Panc1 (cell line): ENCODE data around the gene IL36RN. TPM values are rescaled to one million over a fixed set of nuclear protein-coding genes. Genes with fewer than 3 reads are reported as not detected.

Experiments used
- ATAC-seq: fragments of 200-7000 bp; cut with Tn5 transposase; 2 replicates; pipeline ENCODE4 v1.9.1; 2020; ENCODE audit warnings: mild to moderate bottlenecking, moderate library complexity
- BruUV-seq: library from RNA; stranded (reverse); fragments of 400-500 nt; replicated peaks from 2 replicates; lab custom pipeline; 2021; lab: Mats Ljungman, UMichigan
- CTCF ChIA-PET: fragments of 300-600 bp; sonication (Branson Sonifier 250); formaldehyde crosslinking; loops from one replicate; lab custom pipeline; 2022; ENCODE audit warnings: antibody characterized with exemption; lab: Charles Lee
- POLR2A ChIA-PET: fragments of 300-600 bp; sonication (Branson Sonifier 250); formaldehyde crosslinking; loops from one replicate; lab custom pipeline; 2022; ENCODE audit warnings: antibody characterized with exemption; lab: Charles Lee
- DNase-seq: peaks from one replicate; pipeline ENCODE4 v3.0.0-alpha.2; 2010; ENCODE audit warnings: low read depth, low spot score
- H3K27ac ChIP-seq: 2 replicates; pipeline ENCODE4 v1.5.1; 2011; ENCODE audit warnings: mild to moderate bottlenecking, low read length, inconsistent platforms
- H3K27me3 ChIP-seq: fragments of 200-500 bp; sonication (Bioruptor generic); 2 replicates; pipeline ENCODE4 v1.6.0; 2014; ENCODE audit warnings: low read length, inconsistent platforms; ENCODE audit not compliant: control insufficient read depth, insufficient read depth
- H3K36me3 ChIP-seq: fragments of 200-500 bp; sonication (Bioruptor generic); 2 replicates; pipeline ENCODE4 v1.5.1; 2014; ENCODE audit warnings: inconsistent platforms, mild to moderate bottlenecking, low read length, moderate library complexity; ENCODE audit not compliant: control insufficient read depth, insufficient read depth
- H3K4me1 ChIP-seq: 2 replicates; pipeline ENCODE4 v1.5.1; 2011; ENCODE audit warnings: inconsistent platforms, mild to moderate bottlenecking, low read length, moderate library complexity; ENCODE audit not compliant: control insufficient read depth, insufficient read depth
- H3K4me3 ChIP-seq, 2 experiments: 2 replicates each; pipeline ENCODE4 v1.5.1; 2011 to 2012; ENCODE audit warnings: low read depth in 2 of 2, low read length in 2 of 2, mild to moderate bottlenecking in 2 of 2, inconsistent platforms in 1 of 2, moderate library complexity in 1 of 2
- H3K9me3 ChIP-seq: fragments of 200-500 bp; sonication (Bioruptor generic); 2 replicates; pipeline ENCODE4 v1.5.1; 2014; ENCODE audit warnings: low read depth, mild to moderate bottlenecking, inconsistent platforms, low read length, moderate library complexity; ENCODE audit not compliant: control insufficient read depth, insufficient read depth
- POLR2AphosphoS5 ChIP-seq: IDR thresholded peaks from 2 replicates; pipeline ENCODE4 v1.6.1; 2012; ENCODE audit warnings: mild to moderate bottlenecking, low read depth, low read length, moderate library complexity
- SIN3A ChIP-seq: IDR thresholded peaks from 2 replicates; pipeline ENCODE4 v1.6.1; 2012; ENCODE audit warnings: low read depth, mild to moderate bottlenecking, low read length, moderate library complexity, borderline replicate concordance; ENCODE audit not compliant: insufficient read depth
- TCF7L2 ChIP-seq: IDR thresholded peaks from 2 replicates; pipeline ENCODE4 v1.6.1; 2011; ENCODE audit warnings: mild to moderate bottlenecking, low read depth, low read length, inconsistent platforms
- in situ Hi-C: cut with HindIII; loops from 2 replicates; pipeline ENCODE4 v1.10.0; 2016; ENCODE audit warnings: low sequenced_read_pairs, low pct_unique_long_range_greater_than_20kb
- intact Hi-C: fragments of 100-400 bp; cut with micrococcal nuclease; formaldehyde crosslinking; loops from one replicate; pipeline ENCODE4 v1.10.0; 2022; ENCODE audit not compliant: unreplicated experiment
- total RNA-seq: library from RNA; stranded (reverse); gene quantifications from one replicate; pipeline ENCODE4 v1.2.1, GENCODE V29; 2021; ENCODE audit not compliant: unreplicated experiment
- TF ChIP-seq, protein P1 (sequence below), 2 experiments: IDR thresholded peaks; 2 replicates each; pipeline ENCODE4 v1.6.1; 2011 to 2012; ENCODE audit warnings: low read depth in 2 of 2, control low read depth in 1 of 2, low read length in 1 of 2, mild to moderate bottlenecking in 1 of 2, moderate library complexity in 1 of 2; ENCODE audit not compliant: insufficient read depth in 1 of 2
- TF ChIP-seq, protein P2 (sequence below): fragments of 450-650 bp; IDR thresholded peaks from 2 replicates; pipeline ENCODE4 v1.5.1; 2017; ENCODE audit warnings: mild to moderate bottlenecking

IL36RN gene
- total RNA-seq, 1 experiment from 2014 or later = not detected

- intact Hi-C loops (no loop called here), in situ Hi-C loops (no loop called here)
- POLR2A ChIA-PET = no interaction called here
- H3K4me1 ChIP-seq = no peaks in the 10 kb centered on the region
- no TSS peak for BruUV-seq
- ATAC-seq (no peak), DNase-seq (no peak)
- CTCF ChIA-PET = no interaction called here
- H3K27ac ChIP-seq = no peak overlapping the region
- H3K36me3 ChIP-seq = no peaks in the 10 kb centered on the region
- no peaks in the 10 kb centered on the region for H3K9me3 ChIP-seq
- H3K27me3 ChIP-seq = no peaks in the 10 kb centered on the region
- H3K4me3 ChIP-seq = no peak overlapping the region
- TF ChIP-seq TCF7L2 = no peak
- no peak for TF ChIP-seq SIN3A
- no peak for TF ChIP-seq POLR2AphosphoS5
- TF ChIP-seq, protein P1, sequence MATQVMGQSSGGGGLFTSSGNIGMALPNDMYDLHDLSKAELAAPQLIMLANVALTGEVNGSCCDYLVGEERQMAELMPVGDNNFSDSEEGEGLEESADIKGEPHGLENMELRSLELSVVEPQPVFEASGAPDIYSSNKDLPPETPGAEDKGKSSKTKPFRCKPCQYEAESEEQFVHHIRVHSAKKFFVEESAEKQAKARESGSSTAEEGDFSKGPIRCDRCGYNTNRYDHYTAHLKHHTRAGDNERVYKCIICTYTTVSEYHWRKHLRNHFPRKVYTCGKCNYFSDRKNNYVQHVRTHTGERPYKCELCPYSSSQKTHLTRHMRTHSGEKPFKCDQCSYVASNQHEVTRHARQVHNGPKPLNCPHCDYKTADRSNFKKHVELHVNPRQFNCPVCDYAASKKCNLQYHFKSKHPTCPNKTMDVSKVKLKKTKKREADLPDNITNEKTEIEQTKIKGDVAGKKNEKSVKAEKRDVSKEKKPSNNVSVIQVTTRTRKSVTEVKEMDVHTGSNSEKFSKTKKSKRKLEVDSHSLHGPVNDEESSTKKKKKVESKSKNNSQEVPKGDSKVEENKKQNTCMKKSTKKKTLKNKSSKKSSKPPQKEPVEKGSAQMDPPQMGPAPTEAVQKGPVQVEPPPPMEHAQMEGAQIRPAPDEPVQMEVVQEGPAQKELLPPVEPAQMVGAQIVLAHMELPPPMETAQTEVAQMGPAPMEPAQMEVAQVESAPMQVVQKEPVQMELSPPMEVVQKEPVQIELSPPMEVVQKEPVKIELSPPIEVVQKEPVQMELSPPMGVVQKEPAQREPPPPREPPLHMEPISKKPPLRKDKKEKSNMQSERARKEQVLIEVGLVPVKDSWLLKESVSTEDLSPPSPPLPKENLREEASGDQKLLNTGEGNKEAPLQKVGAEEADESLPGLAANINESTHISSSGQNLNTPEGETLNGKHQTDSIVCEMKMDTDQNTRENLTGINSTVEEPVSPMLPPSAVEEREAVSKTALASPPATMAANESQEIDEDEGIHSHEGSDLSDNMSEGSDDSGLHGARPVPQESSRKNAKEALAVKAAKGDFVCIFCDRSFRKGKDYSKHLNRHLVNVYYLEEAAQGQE (IDR thresholded peaks at IDR 0.05; ENCODE audit: insufficient read depth in 1 of 2, low read depth in 2 of 2, low read length in 1 of 2) = no peak
- TF ChIP-seq, protein P2, sequence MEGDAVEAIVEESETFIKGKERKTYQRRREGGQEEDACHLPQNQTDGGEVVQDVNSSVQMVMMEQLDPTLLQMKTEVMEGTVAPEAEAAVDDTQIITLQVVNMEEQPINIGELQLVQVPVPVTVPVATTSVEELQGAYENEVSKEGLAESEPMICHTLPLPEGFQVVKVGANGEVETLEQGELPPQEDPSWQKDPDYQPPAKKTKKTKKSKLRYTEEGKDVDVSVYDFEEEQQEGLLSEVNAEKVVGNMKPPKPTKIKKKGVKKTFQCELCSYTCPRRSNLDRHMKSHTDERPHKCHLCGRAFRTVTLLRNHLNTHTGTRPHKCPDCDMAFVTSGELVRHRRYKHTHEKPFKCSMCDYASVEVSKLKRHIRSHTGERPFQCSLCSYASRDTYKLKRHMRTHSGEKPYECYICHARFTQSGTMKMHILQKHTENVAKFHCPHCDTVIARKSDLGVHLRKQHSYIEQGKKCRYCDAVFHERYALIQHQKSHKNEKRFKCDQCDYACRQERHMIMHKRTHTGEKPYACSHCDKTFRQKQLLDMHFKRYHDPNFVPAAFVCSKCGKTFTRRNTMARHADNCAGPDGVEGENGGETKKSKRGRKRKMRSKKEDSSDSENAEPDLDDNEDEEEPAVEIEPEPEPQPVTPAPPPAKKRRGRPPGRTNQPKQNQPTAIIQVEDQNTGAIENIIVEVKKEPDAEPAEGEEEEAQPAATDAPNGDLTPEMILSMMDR = no peak
Measured at GRCh38 chr2:113015655-113016054, 43.3 kb upstream of the IL36RN start.

GRCh38 chr2:113018509-113018908, 40.5 kb upstream of the IL36RN start:
- ChIA-PET POLR2A (no interaction called here), CTCF (no interaction called here)
- H3K27me3 ChIP-seq = peaks cover 3% of the 10 kb centered on the region; the same call in 1 of the 2 replicates
- H3K9me3 ChIP-seq = no peaks in the 10 kb centered on the region
- no peaks in the 10 kb centered on the region for H3K36me3 ChIP-seq
- in situ Hi-C loops (no loop called here), intact Hi-C loops (no loop called here)
- DNase-seq = no peak
- no peak overlapping the region for H3K27ac ChIP-seq
- TF ChIP-seq, protein P1 (IDR thresholded peaks at IDR 0.05; ENCODE audit: insufficient read depth in 1 of 2, low read depth in 2 of 2, low read length in 1 of 2) = no peak
- TF ChIP-seq POLR2AphosphoS5 = no peak
- no peak for TF ChIP-seq SIN3A
- TF ChIP-seq, protein P2 = no peak
- no peak for TF ChIP-seq TCF7L2
- no peak for ATAC-seq
- H3K4me3 ChIP-seq = no peak overlapping the region
- no TSS peak for BruUV-seq
- H3K4me1 ChIP-seq = no peaks in the 10 kb centered on the region
